Lung (tissue), 12 donors: ENCODE measurements around the gene NOXA1. TPM values are rescaled to one million over a fixed set of nuclear protein-coding genes. Genes with fewer than 3 reads are reported as not detected.

Experiments
- ATAC-seq: fragments of 200-7000 bp; cut with Tn5 transposase; one replicate; pipeline ENCODE4 v1.9.1; 2020; ENCODE audit warnings: moderate number of reproducible peaks; ENCODE audit not compliant: insufficient read depth, low FRiP score
- DNase-seq, 3 donors: peaks; one replicate each; pipeline ENCODE4 v3.0.0-alpha.2; 2013 to 2017
- H3K27ac ChIP-seq, 2 donors: one replicate each; pipeline ENCODE4 v1.5.1; 2013; ENCODE audit warnings: mild to moderate bottlenecking in 2 of 2, moderate library complexity in 2 of 2, control low read depth in 1 of 2, inconsistent platforms in 1 of 2, low read depth in 1 of 2, low read length in 1 of 2
- H3K27me3 ChIP-seq, 3 donors: one replicate each; pipeline ENCODE4 v1.5.1; 2013; ENCODE audit warnings: low read length in 2 of 3; ENCODE audit not compliant: control insufficient read depth in 3 of 3, insufficient read depth in 3 of 3
- H3K36me3 ChIP-seq, 4 donors: one replicate each; pipeline ENCODE4 v1.5.1; 2013; ENCODE audit warnings: low read length in 4 of 4, mild to moderate bottlenecking in 1 of 4, moderate library complexity in 1 of 4; ENCODE audit not compliant: control insufficient read depth in 4 of 4, insufficient read depth in 4 of 4
- H3K4me1 ChIP-seq, 5 donors: one replicate each; pipeline ENCODE4 v1.5.1; 2013; ENCODE audit warnings: low read length in 5 of 5, mild to moderate bottlenecking in 2 of 5, moderate library complexity in 1 of 5; ENCODE audit not compliant: control insufficient read depth in 5 of 5, insufficient read depth in 5 of 5
- H3K4me3 ChIP-seq: one replicate; pipeline ENCODE4 v1.5.1; 2013; ENCODE audit warnings: mild to moderate bottlenecking, control low read depth, moderate library complexity
- H3K9ac ChIP-seq, 2 donors: one replicate each; pipeline ENCODE4 v1.5.1; 2013; ENCODE audit warnings: low read length in 2 of 2, control low read depth in 1 of 2; ENCODE audit not compliant: insufficient read depth in 1 of 2
- H3K9me3 ChIP-seq, 4 donors: one replicate each; pipeline ENCODE4 v1.5.1; 2013; ENCODE audit warnings: low read length in 3 of 4, mild to moderate bottlenecking in 1 of 4, moderate library complexity in 1 of 4; ENCODE audit not compliant: control insufficient read depth in 4 of 4, insufficient read depth in 3 of 4
- WGBS, 2 donors: extraction: QIAGEN DNeasy Blood & Tissue Kit; methylation state at CpG; one replicate each; pipeline ENCODE4 v1.1.7; 2013; 5-methylcytosine and 5-hydroxymethylcytosine counted together
- polyA plus RNA-seq, 2 donors: library from polyadenylated mRNA; stranded (reverse); fragments of 200-250 nt; gene quantifications; one replicate each; pipeline ENCODE4 v1.2.1, GENCODE V29; 2013
- total RNA-seq, 2 donors: library from RNA; depleted of rRNA in 1 of 2; stranded (reverse); fragments of >200 nt in 1 of 2; gene quantifications; one replicate each; pipeline ENCODE4 v1.2.1, GENCODE V29; 2014 to 2021
- TF ChIP-seq, protein P1 (sequence below): IDR thresholded peaks from 2 replicates; pipeline ENCODE4 v1.5.1; 2012; ENCODE audit warnings: mild to moderate bottlenecking; ENCODE audit errors: control extremely low read depth, extremely low read depth
- donor health status: control.
- donor health status: control.
- donor health status: Bipolar disorder and iron deficiency.
- donor health status: healthy.
- donor health status: DM: yes; HTN: yes; CAD: no.

NOXA1 gene
- total and polyA plus RNA-seq, 4 donors = 2.1 to 11.7 (median 6.6) TPM

GRCh38 chr9:137431416-137431931 lies 8.3 kb downstream of the NOXA1 start:
- no peak overlapping the region for H3K9ac ChIP-seq
- H3K36me3 ChIP-seq = no peaks in the 10 kb centered on the region
- DNase-seq (no peak), ATAC-seq (no peak)
- peaks cover 0 to 8% (median 0%) of the 10 kb centered on the region in 5 donors for H3K4me1 ChIP-seq
- no peaks in the 10 kb centered on the region for H3K9me3 ChIP-seq
- no peak overlapping the region for H3K4me3 ChIP-seq
- H3K27ac ChIP-seq = no peak overlapping the region
- TF ChIP-seq, protein P1, sequence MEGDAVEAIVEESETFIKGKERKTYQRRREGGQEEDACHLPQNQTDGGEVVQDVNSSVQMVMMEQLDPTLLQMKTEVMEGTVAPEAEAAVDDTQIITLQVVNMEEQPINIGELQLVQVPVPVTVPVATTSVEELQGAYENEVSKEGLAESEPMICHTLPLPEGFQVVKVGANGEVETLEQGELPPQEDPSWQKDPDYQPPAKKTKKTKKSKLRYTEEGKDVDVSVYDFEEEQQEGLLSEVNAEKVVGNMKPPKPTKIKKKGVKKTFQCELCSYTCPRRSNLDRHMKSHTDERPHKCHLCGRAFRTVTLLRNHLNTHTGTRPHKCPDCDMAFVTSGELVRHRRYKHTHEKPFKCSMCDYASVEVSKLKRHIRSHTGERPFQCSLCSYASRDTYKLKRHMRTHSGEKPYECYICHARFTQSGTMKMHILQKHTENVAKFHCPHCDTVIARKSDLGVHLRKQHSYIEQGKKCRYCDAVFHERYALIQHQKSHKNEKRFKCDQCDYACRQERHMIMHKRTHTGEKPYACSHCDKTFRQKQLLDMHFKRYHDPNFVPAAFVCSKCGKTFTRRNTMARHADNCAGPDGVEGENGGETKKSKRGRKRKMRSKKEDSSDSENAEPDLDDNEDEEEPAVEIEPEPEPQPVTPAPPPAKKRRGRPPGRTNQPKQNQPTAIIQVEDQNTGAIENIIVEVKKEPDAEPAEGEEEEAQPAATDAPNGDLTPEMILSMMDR = no peak
- no peaks in the 10 kb centered on the region for H3K27me3 ChIP-seq
- 91 to 92% methylated on average over 19 to 21 of the region's 21 CpGs for WGBS, 2 donors

- DNase-seq (no peak), ATAC-seq (no peak)
- H3K4me1 ChIP-seq = peaks cover 0 to 8% (median 0%) of the 10 kb centered on the region in 5 donors
- TF ChIP-seq, protein P1 = no peak
- no peak overlapping the region for H3K4me3 ChIP-seq
- no peaks in the 10 kb centered on the region for H3K27me3 ChIP-seq
- no peaks in the 10 kb centered on the region for H3K9me3 ChIP-seq
- H3K36me3 ChIP-seq = no peaks in the 10 kb centered on the region
- no peak overlapping the region for H3K27ac ChIP-seq
- H3K9ac ChIP-seq = no peak overlapping the region
- 91 to 94% methylated on average over 18 to 20 of the region's 20 CpGs for WGBS, 2 donors
Measured at GRCh38 chr9:137432687-137433348, 9.6 kb downstream of the NOXA1 start.

DNA sequence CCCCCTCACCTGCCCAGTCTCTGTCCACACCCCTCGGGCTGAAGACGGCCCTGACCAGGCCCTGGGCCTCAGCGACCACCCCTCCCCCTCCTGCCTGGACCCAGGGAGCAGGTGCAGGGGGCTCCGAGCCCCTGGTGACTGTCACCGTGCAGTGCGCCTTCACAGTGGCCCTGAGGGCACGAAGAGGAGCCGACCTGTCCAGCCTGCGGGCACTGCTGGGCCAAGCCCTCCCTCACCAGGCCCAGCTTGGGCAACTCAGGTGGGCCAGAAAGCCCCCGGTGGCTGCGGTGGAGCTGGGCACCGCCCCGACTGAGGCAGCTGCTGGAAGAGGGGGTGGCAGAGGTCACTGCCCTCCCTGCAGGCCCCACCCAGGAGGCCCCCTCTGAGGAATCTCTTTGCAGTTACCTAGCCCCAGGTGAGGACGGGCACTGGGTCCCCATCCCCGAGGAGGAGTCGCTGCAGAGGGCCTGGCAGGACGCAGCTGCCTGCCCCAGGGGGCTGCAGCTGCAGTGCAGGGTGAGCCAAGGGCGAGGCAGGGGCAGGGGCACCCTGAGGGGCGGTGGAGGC lies 10.2 kb downstream of the NOXA1 start:
- H3K9ac ChIP-seq = no peak overlapping the region
- WGBS, 2 donors = 87 to 92% methylated on average over 18 to 19 of the region's 19 CpGs

More for the DNA sequence above, 10.2 kb downstream of the NOXA1 start:
- TF ChIP-seq, protein P1 = no peak
- DNase-seq (no peak), ATAC-seq (no peak)
- H3K4me3 ChIP-seq = no peak overlapping the region
- H3K4me1 ChIP-seq = peaks cover 0 to 8% (median 0%) of the 10 kb centered on the region in 5 donors
- H3K9me3 ChIP-seq = no peaks in the 10 kb centered on the region
- H3K27ac ChIP-seq = no peak overlapping the region
- no peaks in the 10 kb centered on the region for H3K36me3 ChIP-seq
- H3K27me3 ChIP-seq = no peaks in the 10 kb centered on the region
